ENCODE results near the gene FCAR. TPM values are rescaled to one million over a fixed set of nuclear protein-coding genes. Genes with fewer than 3 reads are reported as not detected.
"Not testable (repeated sequence)": the region's sequence is repeated elsewhere in the genome, so short reads cannot be mapped to it uniquely, and the experiment has no call there.

The FCAR gene
- total RNA-seq, 6 experiments from 2014 or later, result not detected

DNA sequence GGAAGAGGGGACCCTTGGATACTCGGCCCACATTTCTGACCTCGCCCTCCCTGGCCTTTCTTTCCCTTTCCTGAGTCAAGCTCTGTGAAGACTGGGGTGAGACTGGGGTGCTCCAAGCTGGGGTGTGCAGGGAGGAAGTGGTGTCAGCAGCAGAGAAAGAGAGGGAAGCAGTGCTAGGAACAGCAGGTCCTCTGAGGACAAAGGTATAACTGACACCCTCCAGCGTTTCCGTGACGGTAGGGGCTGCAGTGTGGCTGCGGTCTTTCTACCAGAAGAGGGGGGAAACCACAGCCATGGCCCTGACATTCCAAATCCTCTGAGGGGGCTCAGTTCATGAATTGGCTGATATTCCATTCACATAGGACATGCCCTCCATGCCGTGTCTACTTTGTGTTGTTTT, 22.7 kb upstream of the FCAR start:
- Mint-ChIP-seq H3K27me3 (ENCODE audit: insufficient read depth) (peaks cover 1% of the 10 kb centered on the region; the same call in 1 of the 2 replicates), H3K27ac (no peak overlapping the region), H3K36me3 (ENCODE audit: low read depth) (peaks cover 17% of the 10 kb centered on the region), H3K9me3 (peaks cover 89% of the 10 kb centered on the region), H3K4me1 (ENCODE audit: low read depth) (no peaks in the 10 kb centered on the region), H3K4me3 (no peak overlapping the region)
- TF ChIP-seq CTCF (IDR thresholded peaks at IDR 0.05), result no peak
- DNase-seq, result no peak

GRCh38 chr19:54855241-54855640, 18.8 kb upstream of the FCAR start:
- H3K27ac Mint-ChIP-seq; H3K4me1 Mint-ChIP-seq (ENCODE audit: low read depth); H3K4me3 Mint-ChIP-seq; DNase-seq; H3K27me3 Mint-ChIP-seq (ENCODE audit: insufficient read depth); H3K36me3 Mint-ChIP-seq (ENCODE audit: low read depth): not testable (repeated sequence)
- H3K9me3 Mint-ChIP-seq, result peaks cover 79% of the 10 kb centered on the region

DNA sequence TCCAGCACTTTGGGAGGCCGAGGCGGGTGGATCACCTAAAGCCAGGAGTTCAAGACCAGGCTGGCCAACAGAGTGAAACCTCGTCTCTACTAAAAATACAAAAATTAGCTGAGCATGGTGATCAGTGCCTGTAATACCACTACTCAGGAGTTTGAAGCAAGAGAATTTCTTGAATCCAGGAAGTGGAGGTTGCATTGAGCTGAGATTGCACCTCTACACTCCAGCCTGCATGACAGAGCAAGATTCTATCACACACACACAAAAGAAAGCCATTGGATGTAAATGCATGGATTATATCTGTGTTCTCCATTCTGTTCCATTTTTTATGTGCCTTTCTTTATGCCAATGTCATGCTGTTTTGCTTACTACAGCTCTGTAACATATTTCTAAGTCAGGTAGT, 15.6 kb upstream of the FCAR start:
- H3K27ac Mint-ChIP-seq; H3K36me3 Mint-ChIP-seq (ENCODE audit: low read depth): not testable (repeated sequence)

GRCh38 chr19:54859421-54859820, 14.6 kb upstream of the FCAR start:
- not testable (repeated sequence) for DNase-seq; H3K27ac Mint-ChIP-seq; H3K4me1 Mint-ChIP-seq (ENCODE audit: low read depth); H3K27me3 Mint-ChIP-seq (ENCODE audit: insufficient read depth); H3K4me3 Mint-ChIP-seq; H3K36me3 Mint-ChIP-seq (ENCODE audit: low read depth)
- H3K9me3 Mint-ChIP-seq, result peaks cover 61% of the 10 kb centered on the region

More for the DNA sequence above, 15.6 kb upstream of the FCAR start:
- not testable (repeated sequence) for H3K27me3 Mint-ChIP-seq (ENCODE audit: insufficient read depth); DNase-seq; H3K4me3 Mint-ChIP-seq; H3K4me1 Mint-ChIP-seq (ENCODE audit: low read depth)
- H3K9me3 Mint-ChIP-seq, result peaks cover 68% of the 10 kb centered on the region

DNA sequence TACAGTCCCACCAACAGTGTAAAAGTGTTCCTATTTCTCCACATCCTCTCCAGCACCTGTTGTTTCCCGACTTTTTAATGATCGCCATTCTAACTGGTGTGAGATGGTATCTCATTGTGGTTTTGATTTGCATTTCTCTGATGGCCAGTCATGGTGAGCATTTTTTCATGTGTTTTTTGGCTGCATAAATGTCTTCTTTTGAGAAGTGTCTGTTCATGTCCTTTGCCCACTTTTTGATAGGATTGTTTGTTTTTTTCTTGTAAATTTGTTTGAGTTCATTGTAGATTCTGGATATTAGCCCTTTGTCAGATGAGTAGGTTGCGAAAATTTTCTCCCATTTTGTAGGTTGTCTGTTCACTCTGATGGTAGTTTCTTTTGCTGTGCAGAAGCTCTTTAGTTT, 10.6 kb upstream of the FCAR start:
- H3K4me1 Mint-ChIP-seq (ENCODE audit: low read depth); DNase-seq: not testable (repeated sequence)

DNA sequence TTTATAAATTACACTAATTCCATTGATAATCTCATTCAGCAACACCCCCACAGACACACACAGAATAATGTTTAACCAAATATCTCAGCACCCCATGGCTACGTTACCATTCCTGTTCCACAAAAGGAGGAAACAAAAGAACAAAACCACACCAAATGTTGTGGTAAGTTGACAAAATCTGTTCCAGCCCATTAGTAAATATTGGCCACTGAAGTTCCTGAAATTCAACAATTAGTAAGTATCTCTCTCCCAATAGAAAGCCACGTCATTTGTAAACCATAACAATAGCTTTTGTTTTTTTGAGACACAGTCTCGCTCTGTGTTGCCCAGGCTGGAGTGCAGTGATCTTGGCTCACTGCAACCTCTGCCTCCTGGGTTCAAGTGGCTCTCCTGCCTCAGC, 2.3 kb upstream of the FCAR start:
- DNase-seq, result no peak
- Mint-ChIP-seq H3K36me3 (ENCODE audit: low read depth) (peaks cover 14% of the 10 kb centered on the region), H3K4me1 (ENCODE audit: low read depth) (no peaks in the 10 kb centered on the region), H3K27ac (no peak overlapping the region), H3K4me3 (no peak overlapping the region), H3K27me3 (ENCODE audit: insufficient read depth) (no peaks in the 10 kb centered on the region; the same call in 1 of the 2 replicates), H3K9me3 (peaks cover 59% of the 10 kb centered on the region)
- TF ChIP-seq CTCF (IDR thresholded peaks at IDR 0.05), result no peak

More for the DNA sequence above, 10.6 kb upstream of the FCAR start:
- H3K9me3 Mint-ChIP-seq, result peaks cover 57% of the 10 kb centered on the region
- H3K36me3 Mint-ChIP-seq (ENCODE audit: low read depth); H3K27me3 Mint-ChIP-seq (ENCODE audit: insufficient read depth); H3K27ac Mint-ChIP-seq; H3K4me3 Mint-ChIP-seq: not testable (repeated sequence)

- no peaks in the 10 kb centered on the region for H3K4me1 Mint-ChIP-seq (ENCODE audit: low read depth)
- peaks cover 51% of the 10 kb centered on the region for H3K9me3 Mint-ChIP-seq
- H3K36me3 Mint-ChIP-seq (ENCODE audit: low read depth), result peaks cover 14% of the 10 kb centered on the region
- no peak overlapping the region for H3K27ac Mint-ChIP-seq
- no peaks in the 10 kb centered on the region for H3K27me3 Mint-ChIP-seq (ENCODE audit: insufficient read depth)
- no peak for TF ChIP-seq CTCF (IDR thresholded peaks at IDR 0.05)
- no peak for DNase-seq
- no peak overlapping the region for H3K4me3 Mint-ChIP-seq
Observed at GRCh38 chr19:54875506-54875905, 1.5 kb downstream of the FCAR start.

- Mint-ChIP-seq H3K9me3 (peaks cover 53% of the 10 kb centered on the region), H3K4me1 (ENCODE audit: low read depth) (no peaks in the 10 kb centered on the region), H3K27ac (no peak overlapping the region), H3K27me3 (ENCODE audit: insufficient read depth) (peaks cover 2% of the 10 kb centered on the region; the same call in 1 of the 2 replicates), H3K4me3 (no peak overlapping the region), H3K36me3 (ENCODE audit: low read depth) (peaks cover 10% of the 10 kb centered on the region)
- TF ChIP-seq CTCF (IDR thresholded peaks at IDR 0.05), result no peak
- DNase-seq, result no peak
Observed at GRCh38 chr19:54877471-54877870, 3.4 kb downstream of the FCAR start.

All from HFFc6 (cell line).